ENCODE data around the gene C1QTNF2. TPM values are rescaled to one million over a fixed set of nuclear protein-coding genes. Genes with fewer than 3 reads are reported as not detected.

Gene C1QTNF2
- total RNA-seq, 4 donors from 2014 or later: 1.3 to 2.9 (median 2.5) TPM

- Histone ChIP-seq H3K27me3 (no peaks in the 10 kb centered on the region), H3K4me1 (peaks cover 14 to 33% (median 19%) of the 10 kb centered on the region in 4 donors), H3K4me3 (no peak overlapping the region), H3K27ac (replicated peaks in 1 of 4) (no peak overlapping the region), H3K36me3 (no peaks in the 10 kb centered on the region), H3K9me3 (no peaks in the 10 kb centered on the region)
- 87% methylated on average over 3 of the region's 3 CpGs for WGBS
- no peak for DNase-seq (ENCODE audit: extremely low spot score)
- TF ChIP-seq POLR2A (IDR thresholded peaks at IDR 0.05; ENCODE audit: low read depth): no peak
- TF ChIP-seq EP300 (IDR thresholded peaks at IDR 0.05): no peak
- no peak for TF ChIP-seq POLR2AphosphoS5 (IDR thresholded peaks at IDR 0.05)
- TF ChIP-seq CTCF (IDR thresholded peaks at IDR 0.05): no peak
- intact Hi-C loops (cut with DNase I): no loop called here
These were observed 2.5 kb downstream of the C1QTNF2 start for GRCh38 chr5:160367885-160368284.

- H3K27ac ChIP-seq (replicated peaks in 1 of 4): no peak overlapping the region
- H3K27me3 ChIP-seq: no peaks in the 10 kb centered on the region
- intact Hi-C loops (cut with DNase I): no loop called here
- H3K4me1 ChIP-seq: peaks cover 18 to 35% (median 23%) of the 10 kb centered on the region in 4 donors
- no peak overlapping the region for H3K4me3 ChIP-seq
- no peak for TF ChIP-seq POLR2AphosphoS5 (IDR thresholded peaks at IDR 0.05)
- TF ChIP-seq CTCF (IDR thresholded peaks at IDR 0.05): no peak
- TF ChIP-seq EP300 (IDR thresholded peaks at IDR 0.05): no peak
- no peak for TF ChIP-seq POLR2A (IDR thresholded peaks at IDR 0.05; ENCODE audit: low read depth)
- DNase-seq (ENCODE audit: extremely low spot score): no peak
- no peaks in the 10 kb centered on the region for H3K9me3 ChIP-seq
- H3K36me3 ChIP-seq: no peaks in the 10 kb centered on the region
- 82% methylated on average over 2 of the region's 2 CpGs for WGBS
These were observed 3.2 kb downstream of the C1QTNF2 start for GRCh38 chr5:160367261-160367660.

GRCh38 chr5:160366230-160366629 lies 4.2 kb downstream of the C1QTNF2 start:
- Histone ChIP-seq H3K36me3 (no peaks in the 10 kb centered on the region), H3K27ac (replicated peaks in 1 of 4) (no peak overlapping the region), H3K4me1 (peaks cover 18 to 35% (median 23%) of the 10 kb centered on the region in 4 donors), H3K27me3 (no peaks in the 10 kb centered on the region), H3K9me3 (no peaks in the 10 kb centered on the region), H3K4me3 (no peak overlapping the region)
- TF ChIP-seq EP300 (IDR thresholded peaks at IDR 0.05) (no peak), POLR2A (IDR thresholded peaks at IDR 0.05; ENCODE audit: low read depth) (no peak), POLR2AphosphoS5 (IDR thresholded peaks at IDR 0.05) (no peak), CTCF (IDR thresholded peaks at IDR 0.05) (no peak)
- WGBS: 91% methylated on average over 2 of the region's 2 CpGs
- no peak for DNase-seq (ENCODE audit: extremely low spot score)
- intact Hi-C loops (cut with DNase I): no loop called here

- peaks cover 15 to 30% (median 24%) of the 10 kb centered on the region in 4 donors for H3K4me1 ChIP-seq
These were observed 6.6 kb downstream of the C1QTNF2 start for GRCh38 chr5:160363660-160364395.

More at GRCh38 chr5:160363660-160364395, 6.6 kb downstream of the C1QTNF2 start:
- intact Hi-C loops (cut with DNase I): no loop called here
- Histone ChIP-seq H3K27me3 (no peaks in the 10 kb centered on the region), H3K4me3 (no peak overlapping the region), H3K27ac (replicated peaks in 1 of 4) (peak overlapping the region; percentile 47 to 71 (median 56)), H3K9me3 (no peaks in the 10 kb centered on the region), H3K36me3 (no peaks in the 10 kb centered on the region)
- WGBS: 71% methylated on average over 13 of the region's 13 CpGs
- TF ChIP-seq CTCF (IDR thresholded peaks at IDR 0.05): no peak
- TF ChIP-seq POLR2AphosphoS5 (IDR thresholded peaks at IDR 0.05): no peak
- TF ChIP-seq EP300 (IDR thresholded peaks at IDR 0.05): no peak
- no peak for TF ChIP-seq POLR2A (IDR thresholded peaks at IDR 0.05; ENCODE audit: low read depth)
- no peak for DNase-seq (ENCODE audit: extremely low spot score)

All from esophagus muscularis mucosa (tissue), 4 donors.